GM21528 (cell line): ENCODE results near the gene ZNF555.
"Not testable (repeated sequence)": the region's sequence is repeated elsewhere in the genome, so short reads cannot be mapped to it uniquely, and the experiment has no call there.

Source experiments
- ATAC-seq: cut with Tn5 transposase; IDR thresholded peaks from one replicate; pipeline ENCODE4 v1.9.1; 2021; ENCODE audit warnings: mild to moderate bottlenecking, moderate library complexity; ENCODE audit not compliant: unreplicated experiment, low FRiP score

Gene ZNF555

GRCh38 chr19:2806736-2807378 lies 34.4 kb upstream of the ZNF555 start:
- no peak for ATAC-seq

GRCh38 chr19:2807379-2808128 lies 33.7 kb upstream of the ZNF555 start:
- no peak for ATAC-seq

DNA sequence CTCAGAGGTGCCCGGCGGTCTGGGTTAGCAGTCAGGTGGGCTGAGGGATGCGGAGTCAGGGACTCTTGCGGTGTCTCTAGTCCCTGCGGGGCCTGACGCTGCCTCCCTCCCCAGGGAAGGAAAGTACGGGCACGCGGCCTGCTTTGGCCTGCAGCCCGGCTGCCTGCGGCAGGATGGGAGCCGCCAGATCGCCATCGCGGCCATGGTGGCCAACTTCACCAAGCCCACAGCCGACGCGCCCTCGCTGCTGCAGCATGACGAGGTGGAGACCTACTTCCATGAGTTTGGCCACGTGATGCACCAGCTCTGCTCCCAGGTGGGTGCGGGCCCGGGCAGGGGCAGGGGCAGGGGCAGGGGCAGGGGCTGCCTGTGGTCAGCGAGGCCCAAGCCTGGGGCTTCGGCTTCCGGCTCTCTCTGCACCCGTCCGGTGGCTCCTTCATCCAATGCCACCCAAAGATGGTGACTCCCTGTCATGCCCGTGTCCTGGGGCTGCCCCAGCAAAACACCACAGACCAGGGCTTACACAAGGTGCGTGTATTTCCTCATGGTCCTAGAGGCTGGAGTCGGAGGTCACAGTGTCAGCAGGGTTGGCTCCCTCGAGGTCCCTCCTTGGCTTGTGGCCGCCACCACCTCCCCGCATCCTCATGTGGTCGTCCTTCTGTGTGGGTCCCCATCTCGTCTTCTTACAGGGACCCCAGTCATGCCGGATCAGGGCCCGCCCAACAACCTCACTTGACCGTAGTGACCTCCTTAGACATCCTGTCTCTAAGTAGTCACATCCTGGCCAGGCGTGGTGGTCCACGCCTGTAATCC lies 32.9 kb upstream of the ZNF555 start:
- no peak for ATAC-seq

GRCh38 chr19:2809387-2810140 lies 31.7 kb upstream of the ZNF555 start:
- ATAC-seq, result no peak

GRCh38 chr19:2810141-2811091 lies 30.9 kb upstream of the ZNF555 start:
- no peak for ATAC-seq

DNA sequence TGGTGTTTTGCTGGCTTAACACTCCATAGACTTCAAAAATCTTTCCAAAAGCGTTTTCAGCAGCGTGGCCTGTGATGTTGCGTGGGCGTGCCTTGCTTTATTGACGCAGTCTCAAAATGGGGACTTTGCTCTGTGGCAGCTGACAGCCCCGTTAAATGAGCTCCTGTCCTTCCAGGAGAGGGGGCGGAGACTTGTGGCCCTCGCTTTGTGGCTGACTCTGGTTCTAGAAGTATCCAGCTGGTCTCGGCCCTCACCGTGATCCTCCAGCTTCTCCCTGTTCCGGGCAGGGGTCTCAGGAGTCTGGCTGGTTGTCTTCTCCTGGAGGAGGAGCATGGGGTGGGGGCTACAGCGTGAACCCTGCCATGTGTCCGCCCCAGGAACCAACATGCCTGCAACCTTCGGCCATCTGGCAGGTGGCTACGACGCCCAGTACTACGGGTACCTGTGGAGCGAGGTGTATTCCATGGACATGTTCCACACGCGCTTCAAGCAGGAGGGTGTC lies 30.0 kb upstream of the ZNF555 start:
- no peak for ATAC-seq

DNA sequence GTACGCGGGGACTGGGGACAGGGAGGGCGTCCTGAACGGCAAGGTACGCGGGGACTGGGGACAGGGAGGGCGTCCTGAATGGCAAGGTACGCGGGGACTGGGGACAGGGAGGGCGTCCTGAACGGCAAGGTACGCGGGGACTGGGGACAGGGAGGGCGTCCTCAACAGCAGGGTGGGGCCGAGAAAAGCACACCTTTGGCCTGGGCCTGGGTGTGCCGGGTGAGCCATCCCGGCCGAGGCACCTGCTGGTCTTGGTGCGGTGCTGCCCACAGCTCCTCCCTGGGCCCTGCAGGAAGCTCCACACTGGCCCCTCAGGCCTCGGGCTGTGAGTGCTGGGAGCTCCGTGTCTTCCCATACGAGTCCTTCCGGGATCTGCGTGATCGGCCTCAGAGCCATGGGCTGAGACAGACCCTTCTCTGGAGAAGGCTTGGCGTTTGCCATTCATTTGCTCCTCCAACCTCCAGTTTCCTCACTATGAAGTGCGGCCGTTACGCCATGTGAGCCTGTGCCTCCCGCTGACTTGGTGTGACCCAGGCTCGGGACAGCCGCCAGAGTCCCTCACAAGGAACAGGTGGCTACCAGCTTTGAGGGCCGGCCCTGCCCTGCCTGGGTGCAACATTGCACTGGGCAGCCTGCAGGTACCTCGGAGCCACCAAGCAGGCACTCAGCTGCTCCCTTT lies 29.4 kb upstream of the ZNF555 start:
- ATAC-seq, result no peak

- ATAC-seq, result no peak
Observed at GRCh38 chr19:2812414-2813234, 28.7 kb upstream of the ZNF555 start.

DNA sequence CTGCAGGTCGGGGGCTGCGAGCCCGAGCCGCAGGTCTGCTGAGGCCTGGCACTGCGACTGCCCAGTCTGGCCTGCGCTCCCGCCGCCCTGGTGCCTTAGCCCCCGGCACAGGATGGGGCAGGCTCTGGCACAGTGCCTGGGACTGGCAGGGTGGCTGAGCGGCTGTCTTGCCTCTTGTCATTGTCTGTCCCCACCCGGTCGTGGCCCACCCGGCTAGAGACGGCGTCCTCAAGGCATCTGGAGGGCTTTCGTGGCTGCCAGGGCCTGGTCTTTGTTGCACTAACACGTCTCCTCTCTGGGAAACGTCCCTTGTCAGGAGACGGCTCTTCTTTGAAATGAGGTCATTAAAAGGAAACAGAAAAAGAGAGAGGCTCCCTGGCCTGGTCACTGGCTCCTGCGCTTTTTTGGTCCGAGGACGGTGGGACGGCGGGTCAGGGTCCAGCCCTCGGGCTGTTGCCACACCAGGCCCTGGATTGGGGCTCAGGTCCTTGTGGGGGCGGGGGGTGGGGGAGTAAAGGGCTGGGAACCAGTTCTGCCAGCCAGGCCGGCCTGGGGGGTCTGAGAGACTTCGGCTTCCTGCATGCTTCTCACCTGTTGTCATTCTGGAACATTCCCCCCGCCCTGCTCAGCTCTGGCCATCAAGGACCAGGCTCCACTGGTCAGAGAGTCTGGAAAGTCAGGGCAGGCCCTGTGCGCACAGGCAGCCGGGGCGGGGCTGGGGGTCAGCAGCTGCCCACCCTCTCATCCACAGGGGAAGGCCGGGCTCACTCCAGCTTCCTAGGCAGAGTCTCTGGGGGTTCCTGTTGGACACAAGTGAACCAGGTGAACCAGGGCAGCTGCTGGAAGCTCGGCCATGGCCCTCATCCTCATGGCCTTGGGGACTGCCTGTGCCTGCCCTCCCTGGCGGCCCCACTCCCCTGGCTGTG lies 27.8 kb upstream of the ZNF555 start:
- no peak for ATAC-seq

- ATAC-seq, result no peak
Observed at GRCh38 chr19:2814426-2814825, 26.8 kb upstream of the ZNF555 start.

GRCh38 chr19:2815191-2815614 lies 26.1 kb upstream of the ZNF555 start:
- ATAC-seq, result no peak

- ATAC-seq, result no peak
Observed at GRCh38 chr19:2815923-2816322, 25.4 kb upstream of the ZNF555 start.

GRCh38 chr19:2816641-2817040 lies 24.6 kb upstream of the ZNF555 start:
- ATAC-seq, result no peak

DNA sequence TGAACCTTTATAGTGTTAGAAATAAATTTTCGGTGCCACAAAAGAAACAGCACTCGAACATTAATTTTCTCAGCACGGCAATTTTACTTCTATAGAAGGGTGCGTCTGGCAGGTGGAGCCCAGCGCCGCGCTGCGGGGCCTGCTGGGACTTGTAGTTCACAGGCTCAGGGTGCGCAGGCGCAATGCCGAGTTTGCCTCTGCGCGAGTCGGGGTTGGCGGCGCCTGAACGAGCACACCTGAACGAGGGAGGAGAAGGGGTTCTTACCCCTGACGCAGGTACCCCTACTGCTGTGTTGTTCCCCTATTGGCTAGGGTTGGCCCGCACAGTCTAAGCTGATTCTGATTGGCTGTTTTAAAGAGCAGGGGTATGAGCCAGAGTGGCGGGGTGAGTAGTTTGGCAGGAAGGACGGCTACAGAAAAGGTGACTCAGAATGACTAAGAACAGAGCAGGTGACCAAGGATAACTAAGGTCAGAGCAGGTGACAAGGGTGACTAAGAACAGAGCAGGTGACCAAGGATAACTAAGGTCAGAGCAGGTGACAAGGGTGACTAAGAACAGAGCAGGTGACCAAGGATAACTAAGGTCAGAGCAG lies 23.9 kb upstream of the ZNF555 start:
- not testable (repeated sequence) for ATAC-seq

- ATAC-seq, result peak; percentile 81
Observed at GRCh38 chr19:2819540-2820111, 21.6 kb upstream of the ZNF555 start, which contains the start of gene ZNF554. TSS of gene ZNF554 (plus strand) at chr19:2819868. CDS start at chr19:2820072, 204 bp downstream.

DNA sequence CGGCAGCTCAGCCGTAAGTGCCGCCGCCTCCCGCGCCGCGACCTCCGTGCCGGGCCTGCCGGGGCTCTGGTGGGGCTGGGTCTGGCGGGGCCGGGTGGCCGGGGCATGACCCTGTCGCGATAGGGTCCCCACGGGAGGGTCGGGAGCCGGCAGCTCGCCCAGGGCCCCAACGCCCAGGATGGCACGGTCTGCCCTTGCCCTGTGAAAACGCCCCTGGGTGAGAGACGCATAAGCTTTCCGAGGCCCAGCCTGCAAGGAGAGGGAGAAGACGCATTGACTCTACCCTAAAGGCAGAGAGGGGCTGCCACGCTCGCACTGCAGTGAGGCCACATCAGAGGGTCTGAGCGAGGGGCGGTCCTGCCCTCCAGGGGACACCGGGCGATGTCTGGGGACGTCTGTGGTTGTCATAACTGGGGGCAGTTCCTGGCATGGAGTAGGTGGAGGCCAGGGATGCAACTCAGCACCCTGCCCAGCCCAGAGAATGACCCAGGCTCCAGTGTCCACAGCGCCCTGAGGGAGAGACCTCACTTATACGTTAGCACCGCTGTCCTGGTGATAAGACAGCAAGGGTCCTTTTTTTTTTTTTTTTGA lies 21.1 kb upstream of the ZNF555 start:
- ATAC-seq, result peak; percentile 34
